ENCODE results near the gene SUFU. TPM values are rescaled to one million over a fixed set of nuclear protein-coding genes. Genes with fewer than 3 reads are reported as not detected.
A peak's percentile ranks its signal among the peaks of the same experiment; 100 is the strongest.

Gene SUFU
- total RNA-seq, 2 donors from 2014 or later: 3.1 to 6.6 TPM

DNA sequence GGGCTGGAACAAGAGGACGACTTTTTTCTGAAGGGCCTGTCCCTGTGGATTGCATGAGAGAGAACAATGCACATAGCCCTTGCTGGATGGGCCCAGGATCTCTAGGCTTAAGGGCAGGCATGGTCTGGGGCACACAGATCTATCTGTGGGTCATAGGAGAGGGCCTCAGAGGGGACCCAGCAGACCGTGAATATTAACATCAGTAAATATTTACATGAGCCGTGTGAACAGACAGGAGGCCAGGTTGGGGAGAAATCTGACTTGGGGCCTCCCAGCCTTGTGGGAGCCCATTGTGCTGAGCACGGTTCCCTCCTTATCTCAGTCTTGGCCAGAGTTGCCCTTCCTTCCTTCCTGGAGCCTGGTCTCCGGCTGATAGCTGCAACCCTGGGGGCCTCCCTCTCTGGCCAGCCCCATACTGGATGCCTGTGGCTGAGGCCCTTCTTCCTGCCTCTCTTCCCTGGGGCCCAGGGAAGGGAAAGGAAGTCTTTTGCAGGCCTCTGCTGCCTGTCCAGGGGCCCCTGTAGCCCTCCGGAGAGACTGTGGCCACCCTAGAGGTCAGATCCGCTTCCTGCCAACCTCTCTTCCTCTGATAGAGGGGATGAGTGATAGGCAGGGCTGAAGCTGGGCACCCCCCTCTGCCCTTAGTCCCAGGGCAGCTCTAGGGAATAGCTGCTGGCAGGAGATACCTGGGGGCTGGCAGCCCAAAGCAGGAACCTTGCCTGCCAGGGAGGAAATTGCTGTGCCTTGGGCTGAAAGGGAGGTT is 96.0 kb downstream of the SUFU start:
- H3K27me3 ChIP-seq: no peaks in the 10 kb centered on the region
- H3K27ac ChIP-seq: peak overlapping the region in 1 of 4 donors; percentile 8
- DNase-seq (no peak), ATAC-seq (no peak)
- TF ChIP-seq, protein P1, sequence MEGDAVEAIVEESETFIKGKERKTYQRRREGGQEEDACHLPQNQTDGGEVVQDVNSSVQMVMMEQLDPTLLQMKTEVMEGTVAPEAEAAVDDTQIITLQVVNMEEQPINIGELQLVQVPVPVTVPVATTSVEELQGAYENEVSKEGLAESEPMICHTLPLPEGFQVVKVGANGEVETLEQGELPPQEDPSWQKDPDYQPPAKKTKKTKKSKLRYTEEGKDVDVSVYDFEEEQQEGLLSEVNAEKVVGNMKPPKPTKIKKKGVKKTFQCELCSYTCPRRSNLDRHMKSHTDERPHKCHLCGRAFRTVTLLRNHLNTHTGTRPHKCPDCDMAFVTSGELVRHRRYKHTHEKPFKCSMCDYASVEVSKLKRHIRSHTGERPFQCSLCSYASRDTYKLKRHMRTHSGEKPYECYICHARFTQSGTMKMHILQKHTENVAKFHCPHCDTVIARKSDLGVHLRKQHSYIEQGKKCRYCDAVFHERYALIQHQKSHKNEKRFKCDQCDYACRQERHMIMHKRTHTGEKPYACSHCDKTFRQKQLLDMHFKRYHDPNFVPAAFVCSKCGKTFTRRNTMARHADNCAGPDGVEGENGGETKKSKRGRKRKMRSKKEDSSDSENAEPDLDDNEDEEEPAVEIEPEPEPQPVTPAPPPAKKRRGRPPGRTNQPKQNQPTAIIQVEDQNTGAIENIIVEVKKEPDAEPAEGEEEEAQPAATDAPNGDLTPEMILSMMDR (IDR thresholded peaks at IDR 0.05): no peak
- TF ChIP-seq POLR2A (IDR thresholded peaks at IDR 0.05): no peak
- H3K4me1 ChIP-seq: no peaks in the 10 kb centered on the region
- peaks cover 0 to 6% of the 10 kb centered on the region in 2 donors for H3K36me3 ChIP-seq (replicated peaks in 1 of 2; ENCODE audit: insufficient read depth in 1 of 2, low read depth in 2 of 2)
- WGBS, 2 donors: 34 to 72% methylated on average over 3 to 7 of the region's 7 CpGs
- intact Hi-C loops (cut with DNase I): no loop called here
- no peaks in the 10 kb centered on the region for H3K9me3 ChIP-seq
- no peak overlapping the region for H3K4me3 ChIP-seq

DNA sequence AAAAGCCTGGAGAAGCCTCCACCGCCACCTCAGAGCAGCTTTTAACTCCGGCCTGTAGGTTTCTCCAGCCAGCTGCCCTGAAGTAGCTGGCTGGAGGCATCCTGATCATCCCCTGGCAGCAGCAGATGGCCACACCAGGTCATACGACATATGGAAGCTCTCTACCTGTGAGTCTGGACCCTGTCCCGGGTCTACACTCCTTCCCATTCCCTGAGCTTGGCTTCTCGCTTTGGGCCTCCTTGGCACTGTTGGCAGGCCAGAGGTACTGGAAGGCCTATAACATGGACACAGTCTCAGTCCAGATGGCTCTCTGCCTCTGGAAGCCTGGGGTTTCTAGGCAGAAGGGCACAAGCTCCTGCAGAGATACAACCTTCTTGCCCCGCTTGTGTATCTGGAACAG is 97.0 kb downstream of the SUFU start:
- H3K36me3 ChIP-seq (replicated peaks in 1 of 2; ENCODE audit: insufficient read depth in 1 of 2, low read depth in 2 of 2): peaks cover 0 to 6% of the 10 kb centered on the region in 2 donors
- ATAC-seq (no peak), DNase-seq (no peak)
- H3K4me3 ChIP-seq: no peak overlapping the region
- intact Hi-C loops (cut with DNase I): no loop called here
- H3K27me3 ChIP-seq: no peaks in the 10 kb centered on the region
- 71 to 85% methylated on average over 1 to 6 of the region's 6 CpGs for WGBS, 2 donors
- no peaks in the 10 kb centered on the region for H3K9me3 ChIP-seq
- no peak overlapping the region for H3K27ac ChIP-seq
- TF ChIP-seq, protein P1 (IDR thresholded peaks at IDR 0.05): no peak
- TF ChIP-seq POLR2A (IDR thresholded peaks at IDR 0.05): no peak
- H3K4me1 ChIP-seq: no peaks in the 10 kb centered on the region

DNA sequence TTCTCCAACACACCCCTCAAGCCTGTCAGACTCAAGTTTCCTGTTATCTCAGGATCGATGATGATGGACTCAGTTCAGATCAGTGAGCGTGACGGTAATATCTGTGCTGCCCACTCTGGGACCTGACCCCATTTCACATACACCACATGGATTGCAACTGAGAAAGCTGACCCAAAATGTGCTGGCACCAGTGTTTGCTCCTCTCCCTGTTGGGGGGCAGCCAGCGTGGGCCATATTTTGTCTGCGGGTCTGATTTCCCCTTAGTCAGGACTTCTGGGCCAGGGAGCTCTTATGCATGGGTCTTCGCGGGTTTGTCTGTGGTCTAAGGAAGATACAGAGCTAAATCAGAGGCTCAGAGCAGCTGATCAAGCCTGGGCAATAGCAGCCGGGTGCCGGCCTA is 97.9 kb downstream of the SUFU start:
- Histone ChIP-seq H3K27me3 (no peaks in the 10 kb centered on the region), H3K27ac (peak overlapping the region in 1 of 4 donors; percentile 39), H3K4me3 (no peak overlapping the region), H3K9me3 (no peaks in the 10 kb centered on the region), H3K36me3 (replicated peaks in 1 of 2; ENCODE audit: insufficient read depth in 1 of 2, low read depth in 2 of 2) (peaks cover 0 to 6% of the 10 kb centered on the region in 2 donors), H3K4me1 (no peaks in the 10 kb centered on the region)
- intact Hi-C loops (cut with DNase I): no loop called here
- 84% methylated on average over 7 to 9 of the region's 9 CpGs for WGBS, 2 donors
- no peak for TF ChIP-seq POLR2A (IDR thresholded peaks at IDR 0.05)
- TF ChIP-seq, protein P1 (IDR thresholded peaks at IDR 0.05): no peak
- ATAC-seq: no peak
- no peak for DNase-seq

- WGBS, 2 donors: 78 to 86% methylated on average over 4 of the region's 4 CpGs
- Histone ChIP-seq H3K27ac (peak overlapping the region in 1 of 4 donors; percentile 39), H3K27me3 (no peaks in the 10 kb centered on the region), H3K4me3 (no peak overlapping the region), H3K36me3 (replicated peaks in 1 of 2; ENCODE audit: insufficient read depth in 1 of 2, low read depth in 2 of 2) (peaks cover 0 to 6% of the 10 kb centered on the region in 2 donors), H3K9me3 (no peaks in the 10 kb centered on the region), H3K4me1 (no peaks in the 10 kb centered on the region)
- intact Hi-C loops (cut with DNase I): no loop called here
- TF ChIP-seq, protein P1 (IDR thresholded peaks at IDR 0.05): no peak
- TF ChIP-seq POLR2A (IDR thresholded peaks at IDR 0.05): no peak
- ATAC-seq: peak; percentile 49
- DNase-seq: no peak
Measured at GRCh38 chr10:102602272-102603045, 98.7 kb downstream of the SUFU start.
